ENCODE results near the gene SPACA7.

SPACA7 gene, protein sequence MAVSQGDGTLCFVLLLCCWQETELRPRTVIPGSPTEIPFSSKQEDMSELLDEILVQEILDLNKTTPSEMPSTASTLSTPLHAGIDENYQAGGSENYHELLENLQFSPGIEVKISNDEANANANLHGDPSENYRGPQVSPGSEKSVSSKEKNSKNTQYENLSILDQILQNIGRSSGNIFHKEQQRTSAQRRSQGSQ

DNA sequence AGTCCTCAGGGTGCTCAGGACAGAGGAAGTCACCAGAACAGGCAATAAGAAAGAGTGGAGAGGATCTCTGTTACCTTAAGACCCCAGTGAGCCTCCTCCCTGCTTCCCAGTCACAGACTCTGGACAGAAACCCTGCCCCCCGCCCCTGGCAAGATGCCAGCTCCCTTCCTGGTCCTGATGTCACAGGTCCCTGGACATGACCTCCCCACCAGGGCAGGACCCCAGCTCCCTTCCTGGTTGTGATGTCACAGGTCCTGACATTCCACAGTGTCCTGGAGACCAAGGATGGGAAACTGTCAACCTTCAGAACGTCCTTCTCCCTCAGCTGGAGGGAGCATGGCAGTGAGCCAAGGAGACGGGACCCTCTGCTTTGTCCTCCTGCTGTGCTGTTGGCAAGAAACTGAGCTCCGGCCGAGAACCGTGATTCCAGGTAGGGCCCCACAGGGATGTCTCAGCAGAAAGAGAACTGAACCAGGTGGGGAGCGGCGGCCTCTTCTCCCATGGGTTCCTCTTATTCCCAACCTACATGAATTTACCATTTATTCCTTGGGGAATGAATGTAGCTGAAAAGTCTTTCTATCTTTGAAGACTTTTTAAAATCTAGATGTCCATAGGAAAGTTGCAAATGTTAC lies at the start of gene SPACA7:
SPACA7 (plus strand) TSS at position 306 of the 632 bp plus-strand sequence; CDS start at position 337, 31 bp downstream.
- Histone ChIP-seq H3K27me3 (ENCODE audit: control insufficient read depth, insufficient read depth, low read length) (no peaks in the 10 kb centered on the region), H3K4me1 (ENCODE audit: control insufficient read depth, low read depth, low read length) (no peaks in the 10 kb centered on the region), H3K4me3 (ENCODE audit: low read length) (no peak within 1 kb of the TSS), H3K36me3 (ENCODE audit: control insufficient read depth, low read depth, low read length) (no peaks in the 10 kb centered on the region), H3K9ac (ENCODE audit: low read length) (no peak within 1 kb of the TSS), H3K27ac (ENCODE audit: low read length) (no peak within 1 kb of the TSS), H3K9me3 (ENCODE audit: control insufficient read depth, low read depth, low read length) (no peaks in the 10 kb centered on the region)

DNA sequence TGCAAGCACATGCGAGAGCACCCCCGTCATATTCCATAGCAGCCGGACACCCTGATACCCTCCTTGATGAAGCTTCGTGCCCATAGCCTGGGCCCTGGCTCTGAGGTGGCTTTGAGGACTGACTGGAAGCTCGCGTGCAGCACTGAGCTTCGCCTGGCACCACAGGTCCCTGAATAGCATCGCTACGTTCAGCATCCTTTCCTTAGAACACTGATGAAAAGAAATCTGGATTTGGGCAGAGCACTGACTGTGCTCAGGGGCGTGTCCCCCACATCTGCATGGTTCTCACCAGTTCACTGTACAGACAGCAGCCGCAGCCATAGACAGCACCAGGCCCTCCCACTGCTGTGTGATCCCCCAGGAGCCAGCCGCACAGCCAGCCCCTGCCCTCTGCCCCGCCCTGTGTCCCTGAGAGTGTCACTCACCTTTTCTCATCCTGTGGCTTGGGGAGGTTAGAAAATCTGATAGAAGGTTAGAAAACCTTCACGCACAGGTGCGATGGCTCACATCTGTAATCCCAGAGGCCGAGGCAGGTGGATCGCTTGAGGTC lies 49.3 kb upstream of the SPACA7 start:
- Histone ChIP-seq H3K36me3 (ENCODE audit: control insufficient read depth, low read depth, low read length) (no peaks in the 10 kb centered on the region), H3K9ac (ENCODE audit: low read length) (no peak overlapping the region), H3K4me3 (ENCODE audit: low read length) (no peak overlapping the region), H3K27me3 (ENCODE audit: control insufficient read depth, insufficient read depth, low read length) (peaks cover 6% of the 10 kb centered on the region), H3K27ac (ENCODE audit: low read length) (no peak overlapping the region), H3K9me3 (ENCODE audit: control insufficient read depth, low read depth, low read length) (no peaks in the 10 kb centered on the region), H3K4me1 (ENCODE audit: control insufficient read depth, low read depth, low read length) (peaks cover 4% of the 10 kb centered on the region)

DNA sequence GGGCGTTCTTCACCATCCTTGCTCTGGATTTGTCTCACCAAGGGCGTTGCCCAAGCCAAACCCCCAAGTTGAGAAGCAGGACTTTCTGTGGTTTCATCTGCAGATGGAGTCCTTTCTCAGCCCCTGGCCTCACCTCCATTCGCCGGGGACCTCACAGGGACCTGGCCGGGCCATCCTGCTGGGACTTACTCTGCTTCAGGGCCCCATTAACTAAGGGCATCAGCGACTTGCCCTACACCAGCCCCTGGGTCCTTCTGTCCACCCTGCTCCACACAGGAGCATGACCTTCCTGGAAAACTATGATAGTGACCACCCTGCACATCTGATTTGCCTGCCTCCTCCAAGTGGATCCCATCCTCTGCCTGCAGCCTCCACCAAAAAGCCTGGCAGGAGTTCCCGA lies 47.2 kb upstream of the SPACA7 start:
- Histone ChIP-seq H3K4me3 (ENCODE audit: low read length) (no peak overlapping the region), H3K4me1 (ENCODE audit: control insufficient read depth, low read depth, low read length) (peaks cover 9% of the 10 kb centered on the region), H3K27ac (ENCODE audit: low read length) (no peak overlapping the region), H3K9ac (ENCODE audit: low read length) (no peak overlapping the region), H3K36me3 (ENCODE audit: control insufficient read depth, low read depth, low read length) (no peaks in the 10 kb centered on the region), H3K27me3 (ENCODE audit: control insufficient read depth, insufficient read depth, low read length) (peaks cover 14% of the 10 kb centered on the region), H3K9me3 (ENCODE audit: control insufficient read depth, low read depth, low read length) (no peaks in the 10 kb centered on the region)

DNA sequence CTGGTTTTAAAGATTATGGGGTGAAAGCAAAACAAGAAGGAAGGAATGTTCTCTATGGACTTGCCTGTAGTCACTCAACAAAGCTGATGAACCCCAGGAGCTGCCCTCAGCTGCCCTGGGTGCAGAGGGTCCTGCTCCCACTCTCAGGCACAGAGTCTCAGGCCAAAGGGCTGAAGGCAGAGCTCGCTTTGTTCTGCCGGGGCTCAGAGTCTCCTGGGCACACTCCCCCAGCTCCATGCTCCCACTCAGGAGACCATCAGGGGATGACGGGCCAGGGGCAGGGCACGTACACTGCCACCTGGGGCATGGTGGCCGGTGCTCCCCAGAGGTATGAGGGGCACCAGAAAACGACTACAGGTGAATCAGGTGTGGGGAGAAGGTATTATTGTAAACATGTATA lies 46.8 kb upstream of the SPACA7 start:
- peaks cover 14% of the 10 kb centered on the region for H3K27me3 ChIP-seq (ENCODE audit: control insufficient read depth, insufficient read depth, low read length)
- H3K4me1 ChIP-seq (ENCODE audit: control insufficient read depth, low read depth, low read length): peaks cover 9% of the 10 kb centered on the region
- no peaks in the 10 kb centered on the region for H3K9me3 ChIP-seq (ENCODE audit: control insufficient read depth, low read depth, low read length)

DNA sequence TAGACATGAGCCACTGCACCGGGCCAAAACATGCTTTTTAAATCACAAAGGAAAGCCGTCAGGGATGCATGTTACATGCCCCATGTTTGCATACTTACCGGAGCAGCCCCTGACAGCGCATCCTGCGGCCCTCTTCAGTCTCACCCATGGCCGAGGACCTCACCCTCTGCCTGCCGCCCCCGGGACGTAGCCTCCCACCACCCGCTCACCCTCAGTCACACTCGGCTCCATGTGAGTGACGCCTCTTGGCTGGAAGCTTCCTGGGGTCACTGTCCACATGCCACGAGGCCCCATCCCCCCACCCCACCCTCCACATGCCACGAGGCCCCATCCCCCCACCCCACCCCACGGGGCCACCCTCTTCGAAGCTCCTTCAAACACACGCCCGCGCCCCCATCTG lies 46.1 kb upstream of the SPACA7 start:
- peaks cover 9% of the 10 kb centered on the region for H3K4me1 ChIP-seq (ENCODE audit: control insufficient read depth, low read depth, low read length)
- H3K4me3 ChIP-seq (ENCODE audit: low read length): no peak overlapping the region
- peaks cover 14% of the 10 kb centered on the region for H3K27me3 ChIP-seq (ENCODE audit: control insufficient read depth, insufficient read depth, low read length)
- no peak overlapping the region for H3K27ac ChIP-seq (ENCODE audit: low read length)
- no peaks in the 10 kb centered on the region for H3K9me3 ChIP-seq (ENCODE audit: control insufficient read depth, low read depth, low read length)
- no peaks in the 10 kb centered on the region for H3K36me3 ChIP-seq (ENCODE audit: control insufficient read depth, low read depth, low read length)
- H3K9ac ChIP-seq (ENCODE audit: low read length): no peak overlapping the region

More for the DNA sequence above, 46.8 kb upstream of the SPACA7 start:
- Histone ChIP-seq H3K4me3 (ENCODE audit: low read length) (no peak overlapping the region), H3K9ac (ENCODE audit: low read length) (no peak overlapping the region), H3K36me3 (ENCODE audit: control insufficient read depth, low read depth, low read length) (no peaks in the 10 kb centered on the region), H3K27ac (ENCODE audit: low read length) (no peak overlapping the region)

DNA sequence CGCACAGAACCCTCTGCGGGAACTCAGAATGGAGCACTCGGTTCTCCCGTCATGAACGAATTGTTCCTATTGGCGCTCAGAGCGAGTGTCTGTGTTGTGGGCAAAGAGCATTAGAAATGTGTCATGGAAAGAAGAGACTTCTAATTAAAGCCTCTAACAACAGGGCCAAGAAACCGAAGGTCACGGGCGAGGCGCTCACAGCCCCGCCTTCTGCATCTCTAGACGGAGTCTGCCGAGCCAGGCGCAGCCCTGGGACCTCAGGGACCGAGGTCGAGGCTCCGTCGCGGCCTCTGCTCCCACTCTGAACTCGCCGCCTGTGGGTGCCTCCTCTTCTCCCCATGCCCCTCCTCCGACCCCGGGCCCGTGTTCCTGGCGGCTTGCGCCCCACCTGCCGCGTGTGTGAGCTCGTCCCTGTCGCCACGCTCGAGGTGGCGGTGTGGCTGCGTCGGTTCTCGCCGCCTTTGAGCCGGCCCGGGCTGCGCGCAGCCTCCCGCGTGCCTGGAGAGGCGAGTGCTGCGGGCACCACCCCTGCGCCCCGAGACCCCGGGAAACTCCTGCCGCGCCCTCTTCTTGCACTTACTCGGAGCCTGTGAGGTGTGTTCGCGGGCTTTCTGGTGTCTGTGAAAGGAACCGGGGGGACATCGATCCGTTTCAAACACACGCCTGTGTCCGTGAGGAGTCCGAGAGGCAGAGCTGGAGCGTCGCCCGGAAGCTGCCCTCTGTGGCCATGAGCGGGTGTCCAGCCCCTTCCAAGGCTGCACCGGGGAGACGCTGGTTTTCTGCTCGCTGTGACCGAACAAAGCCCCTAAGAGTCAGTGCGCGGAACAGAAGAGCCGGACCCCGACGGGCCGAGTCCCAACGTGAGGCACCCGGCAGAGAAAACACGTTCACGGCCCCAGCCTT lies 45.4 kb upstream of the SPACA7 start:
- Histone ChIP-seq H3K9me3 (ENCODE audit: control insufficient read depth, low read depth, low read length) (no peaks in the 10 kb centered on the region), H3K4me1 (ENCODE audit: control insufficient read depth, low read depth, low read length) (peaks cover 9% of the 10 kb centered on the region), H3K27ac (ENCODE audit: low read length) (no peak overlapping the region), H3K36me3 (ENCODE audit: control insufficient read depth, low read depth, low read length) (no peaks in the 10 kb centered on the region), H3K4me3 (ENCODE audit: low read length) (no peak overlapping the region), H3K9ac (ENCODE audit: low read length) (no peak overlapping the region), H3K27me3 (ENCODE audit: control insufficient read depth, insufficient read depth, low read length) (peaks cover 14% of the 10 kb centered on the region)

DNA sequence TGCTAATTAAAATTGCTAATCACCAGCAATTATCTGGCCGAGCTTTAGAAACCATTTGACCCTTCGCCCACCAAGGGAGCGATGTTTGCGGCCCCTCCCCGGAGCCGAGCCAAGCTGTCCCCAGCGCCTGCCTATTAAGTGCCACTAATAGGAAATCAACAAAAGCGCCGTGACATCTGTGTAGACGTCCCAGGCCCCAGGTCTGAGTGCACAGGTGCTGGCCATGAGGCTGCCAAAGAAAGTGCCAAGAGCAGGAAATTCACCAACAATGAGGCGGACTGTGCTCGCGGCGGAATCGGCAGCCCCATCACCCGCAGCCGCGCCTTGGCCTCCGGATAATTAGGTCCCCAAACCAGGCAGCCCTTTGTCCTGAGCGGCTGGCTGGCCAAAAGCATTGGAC lies 44.5 kb upstream of the SPACA7 start:
- Histone ChIP-seq H3K27ac (ENCODE audit: low read length) (no peak overlapping the region), H3K36me3 (ENCODE audit: control insufficient read depth, low read depth, low read length) (no peaks in the 10 kb centered on the region), H3K4me3 (ENCODE audit: low read length) (no peak overlapping the region), H3K27me3 (ENCODE audit: control insufficient read depth, insufficient read depth, low read length) (peaks cover 14% of the 10 kb centered on the region), H3K9me3 (ENCODE audit: control insufficient read depth, low read depth, low read length) (peaks cover under 1% of the 10 kb centered on the region), H3K9ac (ENCODE audit: low read length) (no peak overlapping the region), H3K4me1 (ENCODE audit: control insufficient read depth, low read depth, low read length) (peaks cover 9% of the 10 kb centered on the region)

DNA sequence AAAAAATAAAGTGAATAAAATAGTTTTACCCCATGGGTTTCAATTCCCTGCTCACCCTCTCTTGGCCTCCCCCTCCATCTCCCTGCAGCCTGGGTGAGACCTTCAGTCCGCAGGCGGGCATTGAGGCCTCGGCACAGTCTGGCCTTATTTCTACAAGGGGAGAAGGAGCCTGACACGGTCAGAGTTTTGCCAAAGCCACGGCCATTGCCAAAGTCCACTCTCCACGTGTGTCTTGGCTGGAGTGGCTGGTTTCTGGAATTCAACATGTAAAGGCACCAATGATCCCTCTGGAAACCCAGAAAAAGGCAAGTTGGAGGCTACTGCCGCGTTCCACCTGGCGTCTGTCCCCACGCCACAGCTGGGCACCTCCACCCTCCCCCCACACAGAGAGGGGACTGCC lies 43.4 kb upstream of the SPACA7 start:
- Histone ChIP-seq H3K27ac (ENCODE audit: low read length) (no peak overlapping the region), H3K9me3 (ENCODE audit: control insufficient read depth, low read depth, low read length) (peaks cover 3% of the 10 kb centered on the region), H3K27me3 (ENCODE audit: control insufficient read depth, insufficient read depth, low read length) (peaks cover 14% of the 10 kb centered on the region), H3K9ac (ENCODE audit: low read length) (no peak overlapping the region), H3K36me3 (ENCODE audit: control insufficient read depth, low read depth, low read length) (no peaks in the 10 kb centered on the region), H3K4me1 (ENCODE audit: control insufficient read depth, low read depth, low read length) (peaks cover 9% of the 10 kb centered on the region), H3K4me3 (ENCODE audit: low read length) (no peak overlapping the region)

DNA sequence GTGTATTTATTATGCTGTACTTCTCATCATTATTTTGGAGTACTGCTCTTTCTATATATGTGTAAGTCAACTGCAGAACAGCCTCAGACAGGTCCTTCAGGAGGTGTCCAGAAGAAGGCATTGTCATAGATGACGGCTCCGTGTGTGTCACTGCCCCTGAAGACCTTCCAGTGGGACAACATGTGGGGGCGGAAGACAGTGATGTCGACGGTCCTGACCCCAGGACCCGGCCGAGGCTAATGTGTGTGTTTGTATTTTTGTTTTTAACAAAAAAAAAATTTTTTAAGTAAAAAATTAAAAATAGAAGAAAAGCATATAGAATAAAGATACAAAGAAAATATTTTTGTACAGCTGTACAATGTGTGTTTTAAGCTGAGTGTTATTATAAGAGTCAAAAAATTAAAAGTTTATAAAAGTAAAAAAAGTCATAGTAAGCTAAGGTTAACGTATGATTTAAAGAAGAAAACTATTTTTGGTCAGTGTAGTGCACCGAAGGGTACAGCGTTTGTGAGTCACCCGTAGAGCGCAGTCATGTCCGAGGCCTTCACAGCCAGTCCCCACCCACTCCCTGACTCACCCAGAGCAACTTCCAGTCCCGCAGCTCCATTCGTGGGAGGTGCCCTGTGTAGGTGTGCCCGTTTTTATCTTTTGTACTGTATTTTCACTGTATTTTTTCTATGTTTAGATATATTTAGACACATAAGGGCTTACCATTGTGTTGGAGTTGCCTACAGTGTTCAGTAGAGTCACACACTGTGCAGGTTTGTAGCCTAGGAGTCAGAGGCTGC lies 42.2 kb upstream of the SPACA7 start:
- H3K9me3 ChIP-seq (ENCODE audit: control insufficient read depth, low read depth, low read length): peaks cover 3% of the 10 kb centered on the region
- H3K4me3 ChIP-seq (ENCODE audit: low read length): no peak overlapping the region
- H3K9ac ChIP-seq (ENCODE audit: low read length): no peak overlapping the region
- H3K36me3 ChIP-seq (ENCODE audit: control insufficient read depth, low read depth, low read length): no peaks in the 10 kb centered on the region
- peaks cover 9% of the 10 kb centered on the region for H3K4me1 ChIP-seq (ENCODE audit: control insufficient read depth, low read depth, low read length)
- H3K27ac ChIP-seq (ENCODE audit: low read length): no peak overlapping the region
- peaks cover 14% of the 10 kb centered on the region for H3K27me3 ChIP-seq (ENCODE audit: control insufficient read depth, insufficient read depth, low read length)

DNA sequence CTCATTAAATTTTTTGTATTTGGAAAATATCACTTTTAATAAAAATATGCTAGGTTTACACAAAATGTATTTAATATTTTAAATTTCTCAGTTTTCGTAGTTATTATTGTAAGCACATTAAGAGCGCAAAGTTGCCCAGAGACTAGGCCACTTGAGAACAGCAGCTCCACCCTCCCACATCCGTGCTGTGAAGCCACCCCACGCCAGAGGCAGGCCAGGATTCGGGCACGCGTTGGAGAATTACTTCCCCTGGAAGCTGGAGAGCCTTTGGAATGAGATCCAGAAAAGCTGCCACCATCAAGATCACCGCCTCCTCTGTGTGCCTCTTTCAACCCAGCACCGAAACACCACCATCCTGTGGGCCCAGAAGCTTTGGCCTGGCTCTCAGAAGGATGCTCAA lies 41.0 kb upstream of the SPACA7 start:
- Histone ChIP-seq H3K27me3 (ENCODE audit: control insufficient read depth, insufficient read depth, low read length) (peaks cover 14% of the 10 kb centered on the region), H3K4me1 (ENCODE audit: control insufficient read depth, low read depth, low read length) (peaks cover 9% of the 10 kb centered on the region), H3K9ac (ENCODE audit: low read length) (no peak overlapping the region), H3K36me3 (ENCODE audit: control insufficient read depth, low read depth, low read length) (no peaks in the 10 kb centered on the region), H3K27ac (ENCODE audit: low read length) (no peak overlapping the region), H3K9me3 (ENCODE audit: control insufficient read depth, low read depth, low read length) (peaks cover 3% of the 10 kb centered on the region), H3K4me3 (ENCODE audit: low read length) (no peak overlapping the region)

DNA sequence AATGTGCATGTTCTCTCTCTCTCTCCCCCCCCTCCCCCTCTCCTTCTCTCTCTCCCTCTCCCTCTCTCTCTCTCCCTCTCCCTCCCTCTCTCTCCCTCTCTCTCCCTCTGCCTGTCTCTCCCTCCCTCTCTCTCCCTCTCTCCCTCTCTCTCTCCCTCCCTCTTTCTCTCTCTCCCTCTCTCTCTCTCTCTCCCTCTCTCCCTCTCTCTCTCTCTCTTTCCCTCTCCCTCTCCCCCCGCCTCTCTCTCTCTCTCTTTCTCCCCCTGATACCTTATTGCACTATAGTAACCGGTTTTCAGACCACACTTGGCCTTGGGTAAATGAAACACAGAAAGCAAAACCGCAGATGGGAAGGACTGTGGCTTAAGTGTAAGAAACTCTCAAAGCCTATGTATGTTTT lies 34.7 kb upstream of the SPACA7 start:
- Histone ChIP-seq H3K9me3 (ENCODE audit: control insufficient read depth, low read depth, low read length) (peaks cover 3% of the 10 kb centered on the region), H3K4me1 (ENCODE audit: control insufficient read depth, low read depth, low read length) (peaks cover 18% of the 10 kb centered on the region), H3K36me3 (ENCODE audit: control insufficient read depth, low read depth, low read length) (no peaks in the 10 kb centered on the region), H3K27ac (ENCODE audit: low read length) (no peak overlapping the region), H3K4me3 (ENCODE audit: low read length) (no peak overlapping the region), H3K27me3 (ENCODE audit: control insufficient read depth, insufficient read depth, low read length) (peaks cover 27% of the 10 kb centered on the region), H3K9ac (ENCODE audit: low read length) (no peak overlapping the region)

Data from iPS-18a (cell line).